Measurements from ENCODE around the gene AKAP6.

AKAP6 gene

DNA sequence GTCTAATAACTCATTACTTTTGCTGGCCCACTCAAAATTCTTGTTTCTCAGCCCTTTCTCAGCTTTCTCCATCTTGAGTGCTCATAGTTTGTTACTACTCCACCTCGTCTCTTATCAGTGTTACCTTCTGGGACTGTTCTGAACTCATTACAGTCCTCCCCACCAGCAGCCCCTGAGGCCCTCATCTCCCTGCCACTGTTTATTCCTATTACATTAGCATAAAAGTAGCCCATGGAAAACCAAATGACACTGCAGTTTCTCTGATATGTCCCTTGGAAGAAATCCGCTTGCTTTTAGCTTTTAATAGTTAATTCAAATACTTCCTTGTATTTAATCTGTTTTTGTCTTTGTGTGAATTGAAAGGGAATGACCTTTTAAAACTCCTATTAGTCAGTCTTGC, 7.6 kb downstream of the AKAP6 start:
- Histone ChIP-seq H3K9me2 (ENCODE audit: low read depth, low read length) (no peaks in the 10 kb centered on the region), H3K9me3 (ENCODE audit: low read length) (no peaks in the 10 kb centered on the region), H3K79me2 (ENCODE audit: insufficient read depth, low read length) (no peaks in the 10 kb centered on the region), H3K27ac (ENCODE audit: low read depth, low read length, poor library complexity, severe bottlenecking) (no peak overlapping the region), H2AFZ (ENCODE audit: low read length) (no peak overlapping the region), H3K36me3 (ENCODE audit: insufficient read depth, low read length) (no peaks in the 10 kb centered on the region), H3K4me2 (ENCODE audit: low read length) (no peak overlapping the region), H3K4me1 (ENCODE audit: insufficient read depth, low read length, severe bottlenecking) (no peaks in the 10 kb centered on the region), H3F3A (ENCODE audit: insufficient read depth, low read length) (no peaks in the 10 kb centered on the region), H3K27me3 (ENCODE audit: insufficient read depth, low read length) (no peaks in the 10 kb centered on the region), H4K20me1 (ENCODE audit: insufficient read depth, low read length) (no peaks in the 10 kb centered on the region), H3K9ac (ENCODE audit: low read length) (no peak overlapping the region), H3K4me3 (ENCODE audit: low read depth, low read length, poor library complexity, severe bottlenecking) (no peak overlapping the region)
- TF ChIP-seq, protein P1, sequence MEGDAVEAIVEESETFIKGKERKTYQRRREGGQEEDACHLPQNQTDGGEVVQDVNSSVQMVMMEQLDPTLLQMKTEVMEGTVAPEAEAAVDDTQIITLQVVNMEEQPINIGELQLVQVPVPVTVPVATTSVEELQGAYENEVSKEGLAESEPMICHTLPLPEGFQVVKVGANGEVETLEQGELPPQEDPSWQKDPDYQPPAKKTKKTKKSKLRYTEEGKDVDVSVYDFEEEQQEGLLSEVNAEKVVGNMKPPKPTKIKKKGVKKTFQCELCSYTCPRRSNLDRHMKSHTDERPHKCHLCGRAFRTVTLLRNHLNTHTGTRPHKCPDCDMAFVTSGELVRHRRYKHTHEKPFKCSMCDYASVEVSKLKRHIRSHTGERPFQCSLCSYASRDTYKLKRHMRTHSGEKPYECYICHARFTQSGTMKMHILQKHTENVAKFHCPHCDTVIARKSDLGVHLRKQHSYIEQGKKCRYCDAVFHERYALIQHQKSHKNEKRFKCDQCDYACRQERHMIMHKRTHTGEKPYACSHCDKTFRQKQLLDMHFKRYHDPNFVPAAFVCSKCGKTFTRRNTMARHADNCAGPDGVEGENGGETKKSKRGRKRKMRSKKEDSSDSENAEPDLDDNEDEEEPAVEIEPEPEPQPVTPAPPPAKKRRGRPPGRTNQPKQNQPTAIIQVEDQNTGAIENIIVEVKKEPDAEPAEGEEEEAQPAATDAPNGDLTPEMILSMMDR (IDR thresholded peaks at IDR 0.05; ENCODE audit: low read length), result no peak
- TF ChIP-seq EZH2 (IDR thresholded peaks at IDR 0.05; ENCODE audit: borderline replicate concordance, low read length), result no peak

DNA sequence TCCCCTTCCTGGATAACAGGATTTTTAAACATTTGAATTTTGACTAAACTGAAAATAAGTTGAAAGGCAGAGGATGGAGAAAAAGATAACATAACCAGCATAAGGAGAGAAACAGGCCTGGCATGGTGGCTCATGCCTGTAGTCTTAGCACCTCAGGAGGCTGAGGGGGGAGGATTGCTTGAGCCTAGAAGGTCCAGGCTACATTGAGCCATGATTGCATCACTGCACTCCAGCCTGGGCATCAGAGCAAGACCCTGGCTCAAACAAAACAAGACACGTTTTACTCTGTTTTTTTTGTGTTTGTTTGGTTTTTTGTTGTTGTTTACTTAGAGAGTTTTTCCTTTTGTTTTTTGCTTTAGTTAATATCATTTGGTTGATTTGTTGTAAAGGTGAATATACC, 8.7 kb downstream of the AKAP6 start:
- H2AFZ ChIP-seq (ENCODE audit: low read length), result no peak overlapping the region

DNA sequence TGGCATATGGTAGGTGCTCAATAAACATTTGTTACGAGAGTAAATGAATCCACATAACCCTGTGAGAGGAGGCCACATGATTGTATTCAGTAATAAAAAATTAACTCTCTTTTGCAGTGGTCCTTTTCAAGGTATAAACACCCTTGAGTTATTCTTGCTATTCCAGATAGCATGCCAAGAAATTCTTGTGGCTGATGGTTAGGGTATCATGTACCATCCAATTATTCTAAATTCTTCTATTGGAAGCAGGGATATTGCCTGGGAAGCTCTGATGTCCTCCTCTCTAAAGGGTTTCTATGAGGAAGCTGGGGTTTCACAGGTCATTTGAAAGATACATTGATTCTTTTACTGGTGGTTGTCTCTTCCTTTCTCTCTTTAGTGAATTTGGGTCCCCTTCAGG, 10.1 kb downstream of the AKAP6 start:
- no peak for TF ChIP-seq EZH2 (IDR thresholded peaks at IDR 0.05; ENCODE audit: borderline replicate concordance, low read length)
- TF ChIP-seq, protein P1 (IDR thresholded peaks at IDR 0.05; ENCODE audit: low read length), result no peak
- no peak overlapping the region for H3K9ac ChIP-seq (ENCODE audit: low read length)
- H3K79me2 ChIP-seq (ENCODE audit: insufficient read depth, low read length), result no peaks in the 10 kb centered on the region
- no peak overlapping the region for H3K4me2 ChIP-seq (ENCODE audit: low read length)
- no peak overlapping the region for H3K27ac ChIP-seq (ENCODE audit: low read depth, low read length, poor library complexity, severe bottlenecking)
- no peaks in the 10 kb centered on the region for H3K27me3 ChIP-seq (ENCODE audit: insufficient read depth, low read length)
- no peaks in the 10 kb centered on the region for H3F3A ChIP-seq (ENCODE audit: insufficient read depth, low read length)
- no peaks in the 10 kb centered on the region for H3K9me3 ChIP-seq (ENCODE audit: low read length)
- H4K20me1 ChIP-seq (ENCODE audit: insufficient read depth, low read length), result no peaks in the 10 kb centered on the region
- no peak overlapping the region for H2AFZ ChIP-seq (ENCODE audit: low read length)
- no peaks in the 10 kb centered on the region for H3K36me3 ChIP-seq (ENCODE audit: insufficient read depth, low read length)
- H3K4me1 ChIP-seq (ENCODE audit: insufficient read depth, low read length, severe bottlenecking), result no peaks in the 10 kb centered on the region
- no peak overlapping the region for H3K4me3 ChIP-seq (ENCODE audit: low read depth, low read length, poor library complexity, severe bottlenecking)
- no peaks in the 10 kb centered on the region for H3K9me2 ChIP-seq (ENCODE audit: low read depth, low read length)

More for the DNA sequence above, 8.7 kb downstream of the AKAP6 start:
- Histone ChIP-seq H3K27ac (ENCODE audit: low read depth, low read length, poor library complexity, severe bottlenecking) (no peak overlapping the region), H3K9me2 (ENCODE audit: low read depth, low read length) (no peaks in the 10 kb centered on the region), H4K20me1 (ENCODE audit: insufficient read depth, low read length) (no peaks in the 10 kb centered on the region), H3K36me3 (ENCODE audit: insufficient read depth, low read length) (no peaks in the 10 kb centered on the region), H3K27me3 (ENCODE audit: insufficient read depth, low read length) (no peaks in the 10 kb centered on the region), H3K9ac (ENCODE audit: low read length) (no peak overlapping the region), H3K9me3 (ENCODE audit: low read length) (no peaks in the 10 kb centered on the region), H3K4me3 (ENCODE audit: low read depth, low read length, poor library complexity, severe bottlenecking) (no peak overlapping the region), H3K4me2 (ENCODE audit: low read length) (no peak overlapping the region), H3K4me1 (ENCODE audit: insufficient read depth, low read length, severe bottlenecking) (no peaks in the 10 kb centered on the region), H3K79me2 (ENCODE audit: insufficient read depth, low read length) (no peaks in the 10 kb centered on the region), H3F3A (ENCODE audit: insufficient read depth, low read length) (no peaks in the 10 kb centered on the region)
- TF ChIP-seq, protein P1 (IDR thresholded peaks at IDR 0.05; ENCODE audit: low read length), result no peak
- TF ChIP-seq EZH2 (IDR thresholded peaks at IDR 0.05; ENCODE audit: borderline replicate concordance, low read length), result no peak
